Chondrocyte (in vitro differentiated cells): Measurements from ENCODE around the gene OR6S1. TPM values are rescaled to one million over a fixed set of nuclear protein-coding genes. Genes with fewer than 3 reads are reported as not detected.
"Not testable (repeated sequence)": the region's sequence is repeated elsewhere in the genome, so short reads cannot be mapped to it uniquely, and the experiment has no call there.

Experiments used
- DNase-seq: peaks from one replicate; pipeline ENCODE4 v3.0.0; 2021; ENCODE audit warnings: mixed read lengths, low spot score
- H3K27ac Mint-ChIP-seq: one replicate; pipeline ENCODE4 v1.8.0; 2021; ENCODE audit warnings: mild to moderate bottlenecking, moderate library complexity, mixed read lengths; ENCODE audit not compliant: unreplicated experiment
- H3K27me3 Mint-ChIP-seq: 2 replicates; pipeline ENCODE4 v1.8.0; 2021; ENCODE audit warnings: low read depth, mixed read lengths
- H3K36me3 Mint-ChIP-seq: 2 replicates; pipeline ENCODE4 v1.8.0; 2021; ENCODE audit warnings: low read depth, mixed read lengths
- H3K4me1 Mint-ChIP-seq: 2 replicates; pipeline ENCODE4 v1.8.0; 2021; ENCODE audit warnings: low read depth, mild to moderate bottlenecking, mixed read lengths
- H3K4me3 Mint-ChIP-seq: one replicate; pipeline ENCODE4 v1.8.0; 2021; ENCODE audit warnings: mild to moderate bottlenecking, moderate library complexity, mixed read lengths; ENCODE audit not compliant: unreplicated experiment
- H3K9me3 Mint-ChIP-seq: 2 replicates; pipeline ENCODE4 v1.8.0; 2021; ENCODE audit warnings: low read depth, mixed read lengths
- total RNA-seq: library from RNA; stranded (reverse); gene quantifications from 3 replicates; pipeline ENCODE4 v1.2.1, GENCODE V29; 2021
- TF ChIP-seq, protein P1 (sequence below): fragments of 200-600 bp; sonication (generic); IDR thresholded peaks from 2 replicates; pipeline ENCODE4 v1.5.0; 2021; ENCODE audit warnings: antibody characterized with exemption, mild to moderate bottlenecking, moderate library complexity

Gene OR6S1
- total RNA-seq, 1 donor from 2014 or later, result not detected

DNA sequence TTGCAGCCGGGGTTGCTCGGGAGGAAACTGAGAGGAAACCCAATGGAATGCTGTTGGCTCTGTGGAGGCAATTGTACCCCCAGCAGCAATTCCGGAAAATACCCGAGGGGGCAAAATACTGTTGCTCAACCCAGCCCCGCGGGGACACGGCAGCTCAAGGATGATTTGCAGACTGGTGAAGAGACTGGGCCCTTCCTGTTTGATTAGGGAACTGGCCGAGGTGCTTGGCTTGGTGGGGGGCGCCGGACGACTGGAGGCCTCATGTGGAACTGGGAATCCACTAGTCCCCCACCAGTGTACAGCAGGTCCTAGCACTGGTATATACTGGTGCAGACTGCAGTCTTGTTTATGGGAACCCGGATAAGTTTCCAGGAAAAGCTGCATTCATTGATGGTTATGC is 40.0 kb downstream of the OR6S1 start:
- no peak overlapping the region for H3K27ac Mint-ChIP-seq
- H3K27me3 Mint-ChIP-seq, result peaks cover 4% of the 10 kb centered on the region
- H3K36me3 Mint-ChIP-seq, result no peaks in the 10 kb centered on the region
- no peak for DNase-seq
- TF ChIP-seq, protein P1, sequence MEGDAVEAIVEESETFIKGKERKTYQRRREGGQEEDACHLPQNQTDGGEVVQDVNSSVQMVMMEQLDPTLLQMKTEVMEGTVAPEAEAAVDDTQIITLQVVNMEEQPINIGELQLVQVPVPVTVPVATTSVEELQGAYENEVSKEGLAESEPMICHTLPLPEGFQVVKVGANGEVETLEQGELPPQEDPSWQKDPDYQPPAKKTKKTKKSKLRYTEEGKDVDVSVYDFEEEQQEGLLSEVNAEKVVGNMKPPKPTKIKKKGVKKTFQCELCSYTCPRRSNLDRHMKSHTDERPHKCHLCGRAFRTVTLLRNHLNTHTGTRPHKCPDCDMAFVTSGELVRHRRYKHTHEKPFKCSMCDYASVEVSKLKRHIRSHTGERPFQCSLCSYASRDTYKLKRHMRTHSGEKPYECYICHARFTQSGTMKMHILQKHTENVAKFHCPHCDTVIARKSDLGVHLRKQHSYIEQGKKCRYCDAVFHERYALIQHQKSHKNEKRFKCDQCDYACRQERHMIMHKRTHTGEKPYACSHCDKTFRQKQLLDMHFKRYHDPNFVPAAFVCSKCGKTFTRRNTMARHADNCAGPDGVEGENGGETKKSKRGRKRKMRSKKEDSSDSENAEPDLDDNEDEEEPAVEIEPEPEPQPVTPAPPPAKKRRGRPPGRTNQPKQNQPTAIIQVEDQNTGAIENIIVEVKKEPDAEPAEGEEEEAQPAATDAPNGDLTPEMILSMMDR, result no peak
- no peaks in the 10 kb centered on the region for H3K4me1 Mint-ChIP-seq
- no peaks in the 10 kb centered on the region for H3K9me3 Mint-ChIP-seq
- H3K4me3 Mint-ChIP-seq, result no peak overlapping the region

DNA sequence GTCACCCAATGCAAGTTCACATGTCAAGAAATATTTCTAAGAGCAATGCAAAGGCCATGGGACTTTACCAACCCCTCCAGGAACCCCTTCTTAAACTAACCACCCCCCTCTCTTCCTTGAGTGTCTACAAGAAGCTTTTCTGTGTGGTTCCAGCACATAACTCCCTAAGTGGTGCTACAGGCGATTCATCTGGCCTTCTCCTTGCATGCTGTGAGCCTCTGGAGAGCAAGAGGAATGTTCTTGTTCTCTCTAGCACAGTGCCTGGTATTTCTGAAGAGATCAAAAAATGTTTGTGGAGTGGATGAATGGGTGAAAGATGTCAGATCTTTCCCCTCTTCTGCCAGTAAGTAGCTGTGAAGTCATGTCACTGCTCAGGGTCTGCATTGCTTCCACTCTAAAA is 44.4 kb downstream of the OR6S1 start:
- DNase-seq, result no peak
- Mint-ChIP-seq H3K4me3 (no peak overlapping the region), H3K4me1 (no peaks in the 10 kb centered on the region), H3K9me3 (no peaks in the 10 kb centered on the region), H3K36me3 (no peaks in the 10 kb centered on the region), H3K27ac (no peak overlapping the region), H3K27me3 (peaks cover 6% of the 10 kb centered on the region)
- TF ChIP-seq, protein P1, result no peak

DNA sequence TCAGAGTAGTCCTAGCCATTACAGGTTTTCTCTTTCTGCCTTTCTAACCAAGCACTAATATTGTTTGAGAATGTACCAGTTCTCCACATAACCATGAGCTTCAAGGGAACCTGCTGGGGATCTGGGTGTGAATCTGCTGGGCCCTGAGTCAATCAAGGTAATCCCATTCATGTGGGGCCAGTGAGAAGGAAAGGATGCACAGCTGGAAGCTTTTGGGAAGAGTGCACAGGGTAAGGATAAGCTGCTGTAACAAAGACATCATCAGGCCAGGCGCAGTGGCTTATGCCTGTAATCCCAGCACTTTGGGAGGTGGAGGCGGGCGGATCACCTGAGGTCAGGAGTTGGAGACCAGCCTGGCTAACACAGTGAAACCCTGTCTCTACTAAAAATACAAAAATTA is 45.8 kb downstream of the OR6S1 start:
- H3K27ac Mint-ChIP-seq, H3K9me3 Mint-ChIP-seq, H3K4me1 Mint-ChIP-seq, H3K36me3 Mint-ChIP-seq, DNase-seq, H3K4me3 Mint-ChIP-seq: not testable (repeated sequence)
- peaks cover 19% of the 10 kb centered on the region for H3K27me3 Mint-ChIP-seq

DNA sequence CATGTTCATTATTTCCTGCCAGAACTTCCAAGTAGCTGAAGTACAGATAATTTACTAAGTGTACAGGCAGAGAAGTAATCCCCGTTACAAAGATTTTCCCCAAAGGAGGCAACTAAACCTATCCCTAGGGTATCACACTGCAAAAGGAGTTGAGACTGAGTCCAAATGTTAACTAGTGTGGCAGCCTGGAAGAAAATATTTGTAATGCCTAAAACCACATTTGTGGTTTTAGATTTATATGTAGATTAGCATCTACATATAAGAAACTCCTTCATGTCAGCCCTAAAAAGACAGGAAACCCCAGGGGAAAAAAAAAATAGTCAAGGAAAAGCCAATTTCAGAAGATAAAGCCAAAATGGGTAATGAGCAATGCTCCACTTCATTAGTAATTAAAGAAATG is 48.9 kb downstream of the OR6S1 start:
- Mint-ChIP-seq H3K9me3 (no peaks in the 10 kb centered on the region), H3K4me1 (no peaks in the 10 kb centered on the region), H3K36me3 (no peaks in the 10 kb centered on the region), H3K27ac (no peak overlapping the region), H3K4me3 (no peak overlapping the region), H3K27me3 (peaks cover 21% of the 10 kb centered on the region)
- TF ChIP-seq, protein P1, result no peak
- DNase-seq, result no peak

DNA sequence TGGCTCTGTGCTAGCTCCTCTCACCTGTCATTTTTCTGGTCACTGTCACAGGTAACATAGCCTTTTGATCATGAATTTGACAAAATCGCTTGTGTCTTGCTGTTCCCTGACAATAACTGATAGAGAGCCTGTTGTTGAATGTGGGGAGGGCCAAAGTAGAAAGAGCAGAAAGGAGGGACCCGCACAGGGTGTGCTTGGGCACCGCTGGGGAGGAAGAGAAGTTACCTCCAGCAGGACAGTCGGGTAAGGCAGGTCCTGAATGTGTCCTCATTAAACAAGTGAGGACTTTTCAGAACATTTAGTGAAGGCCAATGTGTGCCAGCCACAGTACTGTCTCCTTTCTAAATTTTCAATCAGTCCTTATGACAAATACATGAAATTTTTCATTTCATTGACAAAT is 50.3 kb downstream of the OR6S1 start, which contains the start of gene RNASE12:
Gene RNASE12, minus strand, starts transcription at position 142 of the 400 bp plus-strand sequence. CDS start 653 bp downstream, outside the sequence.
- no peaks in the 10 kb centered on the region for H3K4me1 Mint-ChIP-seq
- no peaks in the 10 kb centered on the region for H3K9me3 Mint-ChIP-seq
- no peak within 1 kb of the TSS for H3K4me3 Mint-ChIP-seq
- no peak for DNase-seq
- H3K36me3 Mint-ChIP-seq, result no peaks in the 10 kb centered on the region
- H3K27ac Mint-ChIP-seq, result no peak within 1 kb of the TSS
- peaks cover 28% of the 10 kb centered on the region for H3K27me3 Mint-ChIP-seq
- TF ChIP-seq, protein P1, result no peak

Other genes starting within 250 kb of the OR6S1 start
- 19.2 to 32.7 TPM (median 22.8 TPM) in 3 replicates for gene TEP1, start 228.2 kb downstream of the OR6S1 start, total RNA-seq
- not detected in 3 replicates for gene KLHL33, start 205.5 kb downstream of the OR6S1 start, total RNA-seq
- 26.0 to 41.4 TPM (median 28.6 TPM) in 3 replicates for gene OSGEP, start 186.9 kb downstream of the OR6S1 start, total RNA-seq
- gene APEX1, start 186.5 kb downstream of the OR6S1 start, total RNA-seq, result 141 to 168 TPM (median 142 TPM) in 3 replicates
- gene PIP4P1, start 180.3 kb downstream of the OR6S1 start, total RNA-seq, result 31.0 to 36.9 TPM (median 32.0 TPM) in 3 replicates
- 25.0 to 34.8 TPM (median 26.7 TPM) in 3 replicates for gene PNP, start 172.3 kb downstream of the OR6S1 start, total RNA-seq
- gene RNASE10, start 136.2 kb downstream of the OR6S1 start, total RNA-seq, result 0.72 TPM in 1 of 3 replicates, not detected in the others
- gene RNASE9, start 80.6 kb downstream of the OR6S1 start, total RNA-seq, result not detected in 3 replicates
- not detected in 3 replicates for gene RNASE11, start 53.7 kb downstream of the OR6S1 start, total RNA-seq
- not detected in 3 replicates for gene RNASE12, start 50.3 kb downstream of the OR6S1 start, total RNA-seq
- gene RNASE4, start 42.9 kb upstream of the OR6S1 start, total RNA-seq, result 23.6 to 32.1 TPM (median 28.5 TPM) in 3 replicates
- 7.3 to 10.2 TPM (median 9.1 TPM) in 3 replicates for gene ANG, start 47.1 kb upstream of the OR6S1 start, total RNA-seq
- not detected in 3 replicates for gene EDDM3A, start 104.2 kb upstream of the OR6S1 start, total RNA-seq
- gene EDDM3B, start 126.7 kb upstream of the OR6S1 start, total RNA-seq, result not detected in 3 replicates
- gene RNASE6, start 139.6 kb upstream of the OR6S1 start, total RNA-seq, result not detected in 3 replicates
- 0.72 to 0.97 TPM in 2 of 3 replicates, not detected in the other for gene RNASE1, start 161.2 kb upstream of the OR6S1 start, total RNA-seq
- not detected in 3 replicates for gene RNASE3, start 249.7 kb upstream of the OR6S1 start, total RNA-seq